ENCODE results near the gene HACD2. TPM values are rescaled to one million over a fixed set of nuclear protein-coding genes. Genes with fewer than 3 reads are reported as not detected.
"Not testable (repeated sequence)": the region's sequence is repeated elsewhere in the genome, so short reads cannot be mapped to it uniquely, and the experiment has no call there.

The HACD2 gene
- total RNA-seq, 1 donor = 30.4 TPM

- no peak overlapping the region for H3K4me3 ChIP-seq (ENCODE audit: low read depth, low read length)
- TF ChIP-seq CTCF (IDR thresholded peaks at IDR 0.05; ENCODE audit: insufficient read depth, low read length) = no peak
- DNase-seq (ENCODE audit: low read depth) = no peak
Observed at GRCh38 chr3:123613543-123613942, 28.7 kb upstream of the HACD2 start.

- H3K4me3 ChIP-seq (ENCODE audit: low read depth, low read length); DNase-seq (ENCODE audit: low read depth): not testable (repeated sequence)
Observed at GRCh38 chr3:123611674-123612073, 26.8 kb upstream of the HACD2 start.

GRCh38 chr3:123611082-123611481 lies 26.2 kb upstream of the HACD2 start:
- no peak for TF ChIP-seq CTCF (IDR thresholded peaks at IDR 0.05; ENCODE audit: insufficient read depth, low read length)
- no peak overlapping the region for H3K4me3 ChIP-seq (ENCODE audit: low read depth, low read length)

GRCh38 chr3:123610331-123610730 lies 25.5 kb upstream of the HACD2 start:
- H3K4me3 ChIP-seq (ENCODE audit: low read depth, low read length) = no peak overlapping the region
- no peak for DNase-seq (ENCODE audit: low read depth)
- no peak for TF ChIP-seq CTCF (IDR thresholded peaks at IDR 0.05; ENCODE audit: insufficient read depth, low read length)

More at GRCh38 chr3:123611082-123611481, 26.2 kb upstream of the HACD2 start:
- DNase-seq (ENCODE audit: low read depth) = no peak

GRCh38 chr3:123609063-123609462 lies 24.2 kb upstream of the HACD2 start:
- DNase-seq (ENCODE audit: low read depth) = no peak
- no peak overlapping the region for H3K4me3 ChIP-seq (ENCODE audit: low read depth, low read length)
- no peak for TF ChIP-seq CTCF (IDR thresholded peaks at IDR 0.05; ENCODE audit: insufficient read depth, low read length)

GRCh38 chr3:123608263-123608937 lies 23.5 kb upstream of the HACD2 start:
- DNase-seq (ENCODE audit: low read depth) = no peak
- TF ChIP-seq CTCF (IDR thresholded peaks at IDR 0.05; ENCODE audit: insufficient read depth, low read length) = no peak
- no peak overlapping the region for H3K4me3 ChIP-seq (ENCODE audit: low read depth, low read length)

- no peak for TF ChIP-seq CTCF (IDR thresholded peaks at IDR 0.05; ENCODE audit: insufficient read depth, low read length)
- H3K4me3 ChIP-seq (ENCODE audit: low read depth, low read length) = no peak overlapping the region
- no peak for DNase-seq (ENCODE audit: low read depth)
Observed at GRCh38 chr3:123606527-123606926, 21.7 kb upstream of the HACD2 start.
